ENCODE data around the gene CDK3. TPM values are rescaled to one million over a fixed set of nuclear protein-coding genes. Genes with fewer than 3 reads are reported as not detected.

The CDK3 gene
- total and polyA plus RNA-seq, 9 of the 15 experiments (the other 6 are each of a cell fraction or from before 2014, with no cell fraction given), result 0.55 to 8.2 (median 4.7) TPM

DNA sequence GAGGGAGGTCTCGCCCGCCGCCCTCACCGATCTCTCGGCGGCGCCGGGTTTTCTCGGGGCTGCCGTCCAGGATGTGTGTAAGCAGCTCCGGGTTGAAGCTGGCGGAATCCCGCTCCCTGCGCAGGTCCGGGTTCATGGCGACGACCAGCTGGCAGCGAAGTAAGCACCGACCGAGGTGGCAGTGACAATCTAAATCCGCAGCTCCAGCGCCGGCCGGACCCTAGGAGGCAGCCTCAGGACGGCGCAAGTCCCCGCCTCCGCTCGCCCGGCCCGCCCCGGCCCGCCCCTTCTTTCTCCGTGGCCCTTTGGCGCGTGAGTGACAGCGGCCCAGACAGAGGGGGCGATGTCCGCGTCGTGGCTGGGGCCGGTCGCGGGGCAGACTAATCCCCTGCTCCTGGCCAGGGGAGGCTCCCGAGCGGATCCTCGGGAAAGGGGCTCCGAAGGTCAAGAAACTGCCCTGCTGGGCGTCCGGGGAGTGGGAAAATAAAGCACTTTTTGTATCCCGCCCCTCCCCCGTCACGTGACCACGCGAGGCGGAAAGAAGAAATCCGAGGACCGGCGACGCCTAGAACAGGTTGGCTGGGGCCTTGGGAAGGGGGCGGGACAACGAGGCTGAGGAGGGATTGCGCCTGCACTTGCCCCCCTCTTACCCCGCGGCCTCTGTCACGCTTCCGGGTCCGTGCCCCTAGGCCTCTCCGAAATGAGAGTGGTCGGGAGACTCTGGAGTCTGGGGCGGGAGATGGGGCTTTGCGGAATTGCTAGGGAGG is 21.5 kb upstream of the CDK3 start, which contains the start of the genes ACOX1 and TEN1 (continued):
- TF ChIP-seq, protein P1, sequence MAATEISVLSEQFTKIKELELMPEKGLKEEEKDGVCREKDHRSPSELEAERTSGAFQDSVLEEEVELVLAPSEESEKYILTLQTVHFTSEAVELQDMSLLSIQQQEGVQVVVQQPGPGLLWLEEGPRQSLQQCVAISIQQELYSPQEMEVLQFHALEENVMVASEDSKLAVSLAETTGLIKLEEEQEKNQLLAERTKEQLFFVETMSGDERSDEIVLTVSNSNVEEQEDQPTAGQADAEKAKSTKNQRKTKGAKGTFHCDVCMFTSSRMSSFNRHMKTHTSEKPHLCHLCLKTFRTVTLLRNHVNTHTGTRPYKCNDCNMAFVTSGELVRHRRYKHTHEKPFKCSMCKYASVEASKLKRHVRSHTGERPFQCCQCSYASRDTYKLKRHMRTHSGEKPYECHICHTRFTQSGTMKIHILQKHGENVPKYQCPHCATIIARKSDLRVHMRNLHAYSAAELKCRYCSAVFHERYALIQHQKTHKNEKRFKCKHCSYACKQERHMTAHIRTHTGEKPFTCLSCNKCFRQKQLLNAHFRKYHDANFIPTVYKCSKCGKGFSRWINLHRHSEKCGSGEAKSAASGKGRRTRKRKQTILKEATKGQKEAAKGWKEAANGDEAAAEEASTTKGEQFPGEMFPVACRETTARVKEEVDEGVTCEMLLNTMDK (IDR thresholded peaks at IDR 0.05; ENCODE audit: borderline replicate concordance, insufficient read depth, low read depth, low read length, poor library complexity, severe bottlenecking), result peak; percentile 85
- TF ChIP-seq, protein P2, sequence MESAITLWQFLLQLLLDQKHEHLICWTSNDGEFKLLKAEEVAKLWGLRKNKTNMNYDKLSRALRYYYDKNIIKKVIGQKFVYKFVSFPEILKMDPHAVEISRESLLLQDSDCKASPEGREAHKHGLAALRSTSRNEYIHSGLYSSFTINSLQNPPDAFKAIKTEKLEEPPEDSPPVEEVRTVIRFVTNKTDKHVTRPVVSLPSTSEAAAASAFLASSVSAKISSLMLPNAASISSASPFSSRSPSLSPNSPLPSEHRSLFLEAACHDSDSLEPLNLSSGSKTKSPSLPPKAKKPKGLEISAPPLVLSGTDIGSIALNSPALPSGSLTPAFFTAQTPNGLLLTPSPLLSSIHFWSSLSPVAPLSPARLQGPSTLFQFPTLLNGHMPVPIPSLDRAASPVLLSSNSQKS (CRISPR knock-in tag; IDR thresholded peaks at IDR 0.05), result no peak
- peak; percentile 40 for TF ChIP-seq CCNT2 (IDR thresholded peaks at IDR 0.05; ENCODE audit: borderline replicate concordance, extremely low read depth, insufficient read length, low read depth, low read length)
- TF ChIP-seq ZNF41 (CRISPR knock-in tag; conservative IDR thresholded peaks at IDR 0.05), result peak; percentile 56; the same call in 1 of the 2 replicates
- TF ChIP-seq HDAC8 (tag; IDR thresholded peaks at IDR 0.05), result no peak
- TF ChIP-seq PHF8 (IDR thresholded peaks at IDR 0.05; ENCODE audit: borderline replicate concordance, low read length), result peak; percentile 78
- peak; percentile 89 for TF ChIP-seq TBP (optimal IDR thresholded peaks at IDR 0.05; ENCODE audit: low read depth, low read length)
- TF ChIP-seq, protein P3, sequence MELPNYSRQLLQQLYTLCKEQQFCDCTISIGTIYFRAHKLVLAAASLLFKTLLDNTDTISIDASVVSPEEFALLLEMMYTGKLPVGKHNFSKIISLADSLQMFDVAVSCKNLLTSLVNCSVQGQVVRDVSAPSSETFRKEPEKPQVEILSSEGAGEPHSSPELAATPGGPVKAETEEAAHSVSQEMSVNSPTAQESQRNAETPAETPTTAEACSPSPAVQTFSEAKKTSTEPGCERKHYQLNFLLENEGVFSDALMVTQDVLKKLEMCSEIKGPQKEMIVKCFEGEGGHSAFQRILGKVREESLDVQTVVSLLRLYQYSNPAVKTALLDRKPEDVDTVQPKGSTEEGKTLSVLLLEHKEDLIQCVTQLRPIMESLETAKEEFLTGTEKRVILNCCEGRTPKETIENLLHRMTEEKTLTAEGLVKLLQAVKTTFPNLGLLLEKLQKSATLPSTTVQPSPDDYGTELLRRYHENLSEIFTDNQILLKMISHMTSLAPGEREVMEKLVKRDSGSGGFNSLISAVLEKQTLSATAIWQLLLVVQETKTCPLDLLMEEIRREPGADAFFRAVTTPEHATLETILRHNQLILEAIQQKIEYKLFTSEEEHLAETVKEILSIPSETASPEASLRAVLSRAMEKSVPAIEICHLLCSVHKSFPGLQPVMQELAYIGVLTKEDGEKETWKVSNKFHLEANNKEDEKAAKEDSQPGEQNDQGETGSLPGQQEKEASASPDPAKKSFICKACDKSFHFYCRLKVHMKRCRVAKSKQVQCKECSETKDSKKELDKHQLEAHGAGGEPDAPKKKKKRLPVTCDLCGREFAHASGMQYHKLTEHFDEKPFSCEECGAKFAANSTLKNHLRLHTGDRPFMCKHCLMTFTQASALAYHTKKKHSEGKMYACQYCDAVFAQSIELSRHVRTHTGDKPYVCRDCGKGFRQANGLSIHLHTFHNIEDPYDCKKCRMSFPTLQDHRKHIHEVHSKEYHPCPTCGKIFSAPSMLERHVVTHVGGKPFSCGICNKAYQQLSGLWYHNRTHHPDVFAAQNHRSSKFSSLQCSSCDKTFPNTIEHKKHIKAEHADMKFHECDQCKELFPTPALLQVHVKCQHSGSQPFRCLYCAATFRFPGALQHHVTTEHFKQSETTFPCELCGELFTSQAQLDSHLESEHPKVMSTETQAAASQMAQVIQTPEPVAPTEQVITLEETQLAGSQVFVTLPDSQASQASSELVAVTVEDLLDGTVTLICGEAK (IDR thresholded peaks at IDR 0.05), result peak; percentile 54
- TF ChIP-seq, protein P3 (CRISPR knock-in tag; IDR thresholded peaks at IDR 0.05), result no peak
- TF ChIP-seq, protein P4, sequence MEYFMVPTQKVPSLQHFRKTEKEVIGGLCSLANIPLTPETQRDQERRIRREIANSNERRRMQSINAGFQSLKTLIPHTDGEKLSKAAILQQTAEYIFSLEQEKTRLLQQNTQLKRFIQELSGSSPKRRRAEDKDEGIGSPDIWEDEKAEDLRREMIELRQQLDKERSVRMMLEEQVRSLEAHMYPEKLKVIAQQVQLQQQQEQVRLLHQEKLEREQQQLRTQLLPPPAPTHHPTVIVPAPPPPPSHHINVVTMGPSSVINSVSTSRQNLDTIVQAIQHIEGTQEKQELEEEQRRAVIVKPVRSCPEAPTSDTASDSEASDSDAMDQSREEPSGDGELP (CRISPR knock-in tag; IDR thresholded peaks at IDR 0.05; ENCODE audit: borderline replicate concordance), result peak; percentile 96

All from K562 (cell line).